H9 (cell line): ENCODE measurements around the gene ZFYVE27. TPM values are rescaled to one million over a fixed set of nuclear protein-coding genes. Genes with fewer than 3 reads are reported as not detected.

Experiments
- DNase-seq: peaks from one replicate; pipeline ENCODE4 v3.0.0-alpha.2; 2017
- H2AFZ ChIP-seq: one replicate; pipeline ENCODE4 v1.6.1; 2013; ENCODE audit warnings: mild to moderate bottlenecking, low read length, control low read depth, moderate library complexity
- H2AK5ac ChIP-seq: 2 replicates; pipeline ENCODE4 v1.6.1; 2013; ENCODE audit warnings: low read length, control low read depth, mixed read lengths; ENCODE audit not compliant: insufficient read length
- H2BK120ac ChIP-seq: one replicate; pipeline ENCODE4 v1.6.1; 2013; ENCODE audit warnings: low read depth, mild to moderate bottlenecking, low read length, control low read depth, inconsistent platforms; ENCODE audit not compliant: poor library complexity, severe bottlenecking
- H2BK12ac ChIP-seq: 2 replicates; pipeline ENCODE4 v1.6.1; 2013; ENCODE audit warnings: low read length, control low read depth, mixed read lengths, low read depth; ENCODE audit not compliant: insufficient read length
- H2BK15ac ChIP-seq: 2 replicates; pipeline ENCODE4 v1.6.1; 2013; ENCODE audit warnings: low read depth, low read length, control low read depth
- H2BK20ac ChIP-seq: one replicate; pipeline ENCODE4 v1.6.1; 2013; ENCODE audit warnings: low read depth, mild to moderate bottlenecking, low read length, control low read depth, inconsistent platforms; ENCODE audit not compliant: poor library complexity, severe bottlenecking
- H2BK5ac ChIP-seq: 2 replicates; pipeline ENCODE4 v1.6.1; 2013; ENCODE audit warnings: low read length, control low read depth, mixed read lengths; ENCODE audit not compliant: insufficient read length
- H3K14ac ChIP-seq: 2 replicates; pipeline ENCODE4 v1.6.1; 2013; ENCODE audit warnings: low read length, control low read depth; ENCODE audit not compliant: insufficient read depth
- H3K18ac ChIP-seq: 2 replicates; pipeline ENCODE4 v1.6.1; 2013; ENCODE audit warnings: low read depth, mild to moderate bottlenecking, mixed read lengths, low read length, control low read depth; ENCODE audit not compliant: insufficient read length
- H3K23ac ChIP-seq: 2 replicates; pipeline ENCODE4 v1.6.1; 2013; ENCODE audit warnings: low read length, control low read depth, mixed read lengths, low read depth; ENCODE audit not compliant: insufficient read length
- H3K23me2 ChIP-seq: 2 replicates; pipeline ENCODE4 v1.6.1; 2013; ENCODE audit warnings: low read depth, mild to moderate bottlenecking, mixed read lengths, low read length, control low read depth; ENCODE audit not compliant: insufficient read length, poor library complexity, severe bottlenecking
- H3K27ac ChIP-seq: 2 replicates; pipeline ENCODE4 v1.5.1; 2013; ENCODE audit warnings: low read length, control low read depth, mixed read lengths, low read depth; ENCODE audit not compliant: insufficient read length
- H3K27me3 ChIP-seq: 2 replicates; pipeline ENCODE4 v1.6.1; 2013; ENCODE audit warnings: low read length, control low read depth, inconsistent platforms; ENCODE audit not compliant: insufficient read depth
- H3K4ac ChIP-seq: 2 replicates; pipeline ENCODE4 v1.6.1; 2013; ENCODE audit warnings: low read depth, mild to moderate bottlenecking, control low read depth, inconsistent platforms, low read length, moderate library complexity
- H3K4me1 ChIP-seq: 2 replicates; pipeline ENCODE4 v1.6.1; 2013; ENCODE audit warnings: low read length, control low read depth, inconsistent platforms; ENCODE audit not compliant: insufficient read depth
- H3K4me2 ChIP-seq: 2 replicates; pipeline ENCODE4 v1.6.1; 2013; ENCODE audit warnings: low read length, control low read depth, mixed read lengths; ENCODE audit not compliant: insufficient read length, insufficient read depth
- H3K56ac ChIP-seq: 2 replicates; pipeline ENCODE4 v1.6.1; 2013; ENCODE audit warnings: low read depth, mild to moderate bottlenecking, mixed read lengths, low read length, control low read depth; ENCODE audit not compliant: insufficient read length
- H3K79me1 ChIP-seq: 2 replicates; pipeline ENCODE4 v1.6.1; 2013; ENCODE audit warnings: low read depth, mild to moderate bottlenecking, moderate library complexity, low read length, control low read depth, inconsistent platforms; ENCODE audit not compliant: insufficient read depth, poor library complexity, severe bottlenecking
- H3K79me2 ChIP-seq: 2 replicates; pipeline ENCODE4 v1.6.1; 2013; ENCODE audit warnings: low read length, control low read depth, inconsistent platforms; ENCODE audit not compliant: insufficient read depth
- H3K9ac ChIP-seq: 2 replicates; pipeline ENCODE4 v1.6.1; 2013; ENCODE audit warnings: low read length, control low read depth, mixed read lengths; ENCODE audit not compliant: insufficient read length; ENCODE audit errors: extremely low read depth
- H3K9me3 ChIP-seq: one replicate; pipeline ENCODE4 v1.6.1; 2013; ENCODE audit warnings: low read depth, low read length, inconsistent platforms; ENCODE audit not compliant: control insufficient read depth
- H3T11ph ChIP-seq: one replicate; pipeline ENCODE4 v1.6.1; 2013; ENCODE audit warnings: mild to moderate bottlenecking, low read length, control low read depth, inconsistent platforms
- H4K20me1 ChIP-seq: one replicate; pipeline ENCODE4 v1.6.1; 2013; ENCODE audit not compliant: control insufficient read depth, insufficient read length, insufficient read depth
- H4K5ac ChIP-seq: 2 replicates; pipeline ENCODE4 v1.6.1; 2013; ENCODE audit warnings: low read depth, mild to moderate bottlenecking, mixed read lengths, low read length, control low read depth; ENCODE audit not compliant: insufficient read length
- H4K8ac ChIP-seq: replicated peaks from 2 replicates; pipeline ENCODE4 v1.6.1; 2013; ENCODE audit warnings: low read length, control low read depth, mixed read lengths, low read depth; ENCODE audit not compliant: insufficient read length
- H4K91ac ChIP-seq: 2 replicates; pipeline ENCODE4 v1.6.1; 2013; ENCODE audit warnings: low read depth, mild to moderate bottlenecking, moderate library complexity, mixed read lengths, low read length, control low read depth; ENCODE audit not compliant: insufficient read length
- H3K27ac Mint-ChIP-seq, 3 experiments: 2 replicates in 2 of 3; 3 replicates in 1 of 3; pipeline ENCODE4 v1.8.0; 2020 to 2021; ENCODE audit warnings: mixed read lengths in 3 of 3, mild to moderate bottlenecking in 1 of 3, moderate library complexity in 1 of 3
- H3K27me3 Mint-ChIP-seq: 2 replicates; pipeline ENCODE4 v1.8.0; 2021; ENCODE audit warnings: low read depth, mild to moderate bottlenecking, moderate library complexity, mixed read lengths
- H3K36me3 Mint-ChIP-seq, 3 experiments: 2 replicates in 2 of 3; 3 replicates in 1 of 3; pipeline ENCODE4 v1.8.0; 2020 to 2021; ENCODE audit warnings: low read depth in 3 of 3, mixed read lengths in 3 of 3; ENCODE audit not compliant: insufficient read depth in 1 of 3
- H3K4me1 Mint-ChIP-seq, 2 experiments: 2 replicates each; pipeline ENCODE4 v1.8.0; 2020; ENCODE audit warnings: mixed read lengths in 2 of 2
- H3K4me3 Mint-ChIP-seq, 2 experiments: 2 replicates in 1 of 2; 3 replicates in 1 of 2; pipeline ENCODE4 v1.8.0; 2020 to 2021; ENCODE audit warnings: mild to moderate bottlenecking in 2 of 2, mixed read lengths in 2 of 2, moderate library complexity in 1 of 2
- H3K9me3 Mint-ChIP-seq, 2 experiments: 2 replicates in 1 of 2; 3 replicates in 1 of 2; pipeline ENCODE4 v1.8.0; 2020; ENCODE audit warnings: mild to moderate bottlenecking in 2 of 2, mixed read lengths in 2 of 2, moderate library complexity in 1 of 2
- CTCF ChIP-seq: fragments of 200-600 bp; sonication (generic); conservative IDR thresholded peaks from 3 replicates; pipeline ENCODE4 v1.8.0; 2021; ENCODE audit warnings: antibody characterized with exemption, mild to moderate bottlenecking
- WGBS: extraction: QIAGEN DNeasy Blood & Tissue Kit; methylation state at CpG from one replicate; pipeline ENCODE4 v1.1.7; 2013; ENCODE audit warnings: missing lambda C conversion rate, low lambda C conversion rate, mixed read lengths; ENCODE audit not compliant: insufficient read length; ENCODE audit errors: extremely low coverage; 5-methylcytosine and 5-hydroxymethylcytosine counted together
- total RNA-seq: library from RNA; stranded (reverse); gene quantifications from 2 replicates; pipeline ENCODE4 v1.2.1, GENCODE V29; 2021

The ZFYVE27 gene
- total RNA-seq, 1 experiment from 2014 or later: 33.2 TPM

GRCh38 chr10:97687785-97688781 is 48.8 kb upstream of the ZFYVE27 start:
- WGBS: no CpG with 5 or more reads among the region's 14 CpGs
- Mint-ChIP-seq H3K27me3 (peaks cover 12% of the 10 kb centered on the region), H3K36me3 (no peaks in the 10 kb centered on the region; a peak in 1 of 7 replicates), H3K27ac (peak overlapping the region; percentile 22 to 93 (median 32)), H3K9me3 (peaks cover 0 to 3% of the 10 kb centered on the region in 2 experiments; a peak in 2 of 5 replicates), H3K4me3 (peak overlapping the region; percentile 53 to 77), H3K4me1 (peaks cover 23 to 27% of the 10 kb centered on the region in 2 experiments)
- Histone ChIP-seq H3K4me2 (peak overlapping the region; percentile 57), H4K91ac (no peak overlapping the region), H2BK20ac (no peak overlapping the region), H3T11ph (no peak overlapping the region), H2AFZ (no peak overlapping the region), H3K23me2 (peaks cover 10% of the 10 kb centered on the region), H3K56ac (no peak overlapping the region), H3K4me1 (peaks cover 4% of the 10 kb centered on the region; the same call in 1 of the 2 replicates), H2BK12ac (no peak overlapping the region), H2BK120ac (no peak overlapping the region), H2BK5ac (no peak overlapping the region), H4K8ac (no peak overlapping the region), H3K18ac (peak overlapping the region; percentile 67), H4K5ac (no peak overlapping the region), H3K27me3 (no peaks in the 10 kb centered on the region; the same call in 1 of the 2 replicates), H3K23ac (no peak overlapping the region), H3K9ac (peak overlapping the region; percentile 55), H2AK5ac (no peak overlapping the region), H3K27ac (no peak overlapping the region), H3K14ac (peak overlapping the region; percentile 77; the same call in 1 of the 2 replicates), H4K20me1 (no peaks in the 10 kb centered on the region), H3K4ac (no peak overlapping the region), H3K79me1 (no peaks in the 10 kb centered on the region), H2BK15ac (no peak overlapping the region), H3K79me2 (no peaks in the 10 kb centered on the region), H3K9me3 (no peaks in the 10 kb centered on the region)
- TF ChIP-seq CTCF: no peak
- DNase-seq: no peak
